ENCODE measurements around the gene SH3GL3.

The SH3GL3 gene

DNA sequence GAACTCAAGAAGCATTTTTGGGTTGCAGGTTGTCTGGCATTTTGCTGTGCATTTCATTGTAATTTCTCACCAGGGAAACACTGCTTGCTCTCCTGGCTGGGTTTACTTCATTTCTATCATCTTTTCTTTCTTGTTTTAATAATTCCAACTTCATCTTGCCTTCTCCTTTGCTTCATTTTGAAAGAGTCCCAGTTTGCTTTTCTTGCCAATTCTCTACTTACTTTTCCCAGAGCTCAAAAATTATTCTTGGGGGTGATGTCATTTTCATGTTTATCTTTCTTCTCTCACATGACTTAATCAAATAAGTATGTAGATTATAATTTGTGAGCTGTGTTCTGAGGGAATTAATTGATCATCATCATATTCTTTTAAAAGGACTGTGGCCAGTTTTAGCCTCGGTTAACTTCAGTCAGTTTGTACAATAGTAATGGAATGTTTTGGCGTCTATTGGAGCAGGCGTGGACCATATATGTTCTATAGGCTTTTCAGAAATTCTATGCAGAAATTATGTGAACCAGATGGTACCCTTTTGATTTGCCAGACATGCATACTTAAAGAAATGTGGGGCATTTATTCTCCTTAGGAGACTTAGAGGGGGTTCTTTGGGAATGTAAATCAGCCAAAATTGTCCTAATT, 30.1 kb downstream of the SH3GL3 start:
- Histone ChIP-seq H3K4me3 (ENCODE audit: low read length in 2 of 2) (no peak overlapping the region), H3K9me3 (ENCODE audit: control insufficient read depth in 2 of 2, low read length in 2 of 2) (no peaks in the 10 kb centered on the region), H3K4me1 (ENCODE audit: control insufficient read depth, insufficient read depth, low read length) (no peaks in the 10 kb centered on the region), H3K36me3 (ENCODE audit: control insufficient read depth in 2 of 2, insufficient read depth in 2 of 2, low read length in 2 of 2) (no peaks in the 10 kb centered on the region), H3K27ac (ENCODE audit: low read length) (no peak overlapping the region), H3K9ac (ENCODE audit: low read length in 2 of 2) (no peak overlapping the region), H3K27me3 (ENCODE audit: control insufficient read depth in 1 of 2, insufficient read depth in 2 of 2, low read length in 2 of 2) (no peaks in the 10 kb centered on the region)

DNA sequence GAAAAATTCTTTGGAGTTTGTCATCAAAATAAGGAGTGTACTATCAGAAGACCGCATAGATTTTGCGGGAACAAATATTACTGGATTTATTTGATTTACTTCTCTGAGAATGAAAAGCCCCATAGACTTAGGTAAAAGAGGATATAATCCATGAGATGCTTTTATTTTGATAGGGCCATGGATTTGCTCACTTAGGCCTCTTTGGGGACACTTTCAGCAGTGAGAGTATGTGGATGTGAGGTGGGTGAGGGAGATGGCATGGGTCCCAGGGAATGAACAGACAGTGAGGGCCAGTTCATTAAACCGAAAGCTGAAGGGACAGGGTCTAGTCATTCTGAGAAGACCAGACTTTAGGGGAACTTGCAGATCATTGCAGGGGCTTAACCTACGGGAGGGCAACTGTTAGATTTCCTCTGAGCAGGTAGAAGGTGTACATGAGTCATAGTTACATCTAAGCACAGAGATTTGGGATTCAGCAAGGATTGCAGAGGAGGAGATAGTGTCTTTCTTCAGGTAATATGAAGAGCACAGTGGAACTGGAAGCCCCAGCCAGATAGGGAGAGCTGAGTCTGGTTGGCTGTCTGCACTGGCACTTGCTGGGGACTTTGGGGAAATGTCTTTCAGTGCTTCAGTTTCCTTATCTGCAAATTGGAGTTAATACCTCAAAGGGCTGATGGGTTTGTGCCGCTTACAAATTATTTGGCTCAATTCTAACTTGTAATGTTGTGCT, 30.8 kb downstream of the SH3GL3 start:
- Histone ChIP-seq H3K4me3 (ENCODE audit: low read length in 2 of 2) (no peak overlapping the region), H3K9ac (ENCODE audit: low read length in 2 of 2) (no peak overlapping the region), H3K4me1 (ENCODE audit: control insufficient read depth, insufficient read depth, low read length) (no peaks in the 10 kb centered on the region), H3K9me3 (ENCODE audit: control insufficient read depth in 2 of 2, low read length in 2 of 2) (peaks cover 0 to 2% of the 10 kb centered on the region in 2 donors), H3K27ac (ENCODE audit: low read length) (no peak overlapping the region), H3K27me3 (ENCODE audit: control insufficient read depth in 1 of 2, insufficient read depth in 2 of 2, low read length in 2 of 2) (no peaks in the 10 kb centered on the region), H3K36me3 (ENCODE audit: control insufficient read depth in 2 of 2, insufficient read depth in 2 of 2, low read length in 2 of 2) (no peaks in the 10 kb centered on the region)

DNA sequence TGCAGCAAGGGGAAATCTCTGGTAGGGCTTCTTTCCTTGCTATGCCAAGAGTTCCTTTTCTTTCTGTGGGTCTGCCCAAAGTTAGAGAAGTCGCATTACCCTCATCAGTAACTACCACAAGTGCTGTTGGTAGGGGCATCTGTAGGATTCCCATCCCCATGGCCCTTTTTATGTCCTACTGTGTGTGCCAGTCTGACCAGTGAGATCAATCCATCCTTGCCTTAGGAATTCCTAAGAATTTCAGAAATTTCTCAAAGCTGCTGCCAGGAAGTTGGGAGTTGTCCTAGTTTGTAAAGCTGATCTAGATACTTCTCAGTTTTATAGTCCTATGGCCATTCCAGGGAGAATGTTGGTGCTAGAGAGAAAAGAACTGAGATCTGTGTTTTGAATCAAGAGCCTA, 36.5 kb downstream of the SH3GL3 start:
- Histone ChIP-seq H3K27ac (ENCODE audit: low read length) (no peak overlapping the region), H3K36me3 (ENCODE audit: control insufficient read depth in 2 of 2, insufficient read depth in 2 of 2, low read length in 2 of 2) (no peaks in the 10 kb centered on the region), H3K4me1 (ENCODE audit: control insufficient read depth, insufficient read depth, low read length) (no peaks in the 10 kb centered on the region), H3K9me3 (ENCODE audit: control insufficient read depth in 2 of 2, low read length in 2 of 2) (peaks cover 5 to 9% of the 10 kb centered on the region in 2 donors), H3K4me3 (ENCODE audit: low read length in 2 of 2) (no peak overlapping the region), H3K9ac (ENCODE audit: low read length in 2 of 2) (no peak overlapping the region), H3K27me3 (ENCODE audit: control insufficient read depth in 1 of 2, insufficient read depth in 2 of 2, low read length in 2 of 2) (no peaks in the 10 kb centered on the region)

DNA sequence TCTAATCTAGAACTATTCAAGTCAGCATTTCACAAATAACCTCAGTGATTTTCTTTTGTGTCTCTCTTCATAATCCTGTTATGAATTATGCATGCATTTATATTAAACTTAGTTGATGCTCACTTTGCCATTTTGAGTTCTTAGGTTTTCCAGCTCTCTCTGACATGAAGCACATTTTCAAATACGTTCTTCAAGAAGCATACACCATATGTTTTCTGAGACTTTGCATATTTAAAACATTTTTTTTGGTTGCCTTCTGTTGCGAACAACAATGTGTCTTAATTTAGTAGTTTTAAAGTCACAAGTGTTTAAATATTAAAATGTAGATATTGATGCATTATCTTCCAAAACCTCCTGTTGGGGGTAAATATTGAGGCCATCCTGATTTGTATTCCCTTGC, 37.5 kb downstream of the SH3GL3 start:
- Histone ChIP-seq H3K27ac (ENCODE audit: low read length) (no peak overlapping the region), H3K9me3 (ENCODE audit: control insufficient read depth in 2 of 2, low read length in 2 of 2) (peaks cover 5 to 9% of the 10 kb centered on the region in 2 donors), H3K9ac (ENCODE audit: low read length in 2 of 2) (no peak overlapping the region), H3K4me1 (ENCODE audit: control insufficient read depth, insufficient read depth, low read length) (no peaks in the 10 kb centered on the region), H3K27me3 (ENCODE audit: control insufficient read depth in 1 of 2, insufficient read depth in 2 of 2, low read length in 2 of 2) (peaks cover 0 to 2% of the 10 kb centered on the region in 2 donors), H3K36me3 (ENCODE audit: control insufficient read depth in 2 of 2, insufficient read depth in 2 of 2, low read length in 2 of 2) (no peaks in the 10 kb centered on the region), H3K4me3 (ENCODE audit: low read length in 2 of 2) (no peak overlapping the region)

DNA sequence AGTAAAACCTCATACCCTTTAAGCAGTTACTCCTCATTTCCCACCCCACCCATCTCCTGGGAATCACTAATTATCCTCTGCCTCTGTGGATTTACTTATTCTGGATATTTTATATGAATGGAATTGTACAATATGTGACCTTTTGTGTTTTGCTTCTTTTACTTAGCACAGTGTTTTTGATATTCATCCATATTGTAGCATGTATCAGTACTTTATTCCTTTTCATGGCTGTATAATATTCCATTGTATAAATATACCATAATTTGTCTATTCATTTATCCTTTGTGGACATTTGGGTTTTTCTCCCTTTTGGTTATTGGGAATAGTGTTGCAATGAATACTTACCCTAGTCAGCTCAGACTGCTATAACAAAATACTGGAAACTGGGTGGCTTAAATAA, 39.2 kb downstream of the SH3GL3 start:
- no peak overlapping the region for H3K4me3 ChIP-seq (ENCODE audit: low read length in 2 of 2)
- no peak overlapping the region for H3K27ac ChIP-seq (ENCODE audit: low read length)

DNA sequence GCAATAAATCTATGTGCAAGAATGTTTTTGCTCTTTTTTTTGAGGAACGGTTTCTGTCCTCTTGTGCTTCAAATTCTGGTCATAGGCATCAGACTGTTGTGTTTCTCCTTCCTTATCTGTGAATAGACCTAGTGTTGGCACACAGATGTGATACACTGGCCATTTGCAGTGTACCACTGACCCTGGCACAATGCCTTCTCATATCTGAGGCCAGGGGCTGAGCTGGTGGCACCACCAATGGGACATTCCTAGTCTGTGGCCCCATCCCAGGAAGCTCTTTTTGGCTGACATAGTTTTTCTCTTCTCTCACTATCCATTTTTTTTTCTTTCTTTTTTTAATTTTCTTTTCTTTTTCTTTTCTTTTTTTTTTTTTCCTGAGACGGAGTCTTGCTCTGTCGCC, 40.4 kb downstream of the SH3GL3 start:
- Histone ChIP-seq H3K36me3 (ENCODE audit: control insufficient read depth in 2 of 2, insufficient read depth in 2 of 2, low read length in 2 of 2) (no peaks in the 10 kb centered on the region), H3K9me3 (ENCODE audit: control insufficient read depth in 2 of 2, low read length in 2 of 2) (peaks cover 5 to 9% of the 10 kb centered on the region in 2 donors), H3K27me3 (ENCODE audit: control insufficient read depth in 1 of 2, insufficient read depth in 2 of 2, low read length in 2 of 2) (peaks cover 0 to 2% of the 10 kb centered on the region in 2 donors), H3K9ac (ENCODE audit: low read length in 2 of 2) (no peak overlapping the region), H3K4me3 (ENCODE audit: low read length in 2 of 2) (no peak overlapping the region), H3K4me1 (ENCODE audit: control insufficient read depth, insufficient read depth, low read length) (no peaks in the 10 kb centered on the region), H3K27ac (ENCODE audit: low read length) (no peak overlapping the region)

More for the DNA sequence above, 39.2 kb downstream of the SH3GL3 start:
- Histone ChIP-seq H3K9ac (ENCODE audit: low read length in 2 of 2) (no peak overlapping the region), H3K27me3 (ENCODE audit: control insufficient read depth in 1 of 2, insufficient read depth in 2 of 2, low read length in 2 of 2) (peaks cover 0 to 2% of the 10 kb centered on the region in 2 donors), H3K4me1 (ENCODE audit: control insufficient read depth, insufficient read depth, low read length) (no peaks in the 10 kb centered on the region), H3K9me3 (ENCODE audit: control insufficient read depth in 2 of 2, low read length in 2 of 2) (peaks cover 5 to 9% of the 10 kb centered on the region in 2 donors), H3K36me3 (ENCODE audit: control insufficient read depth in 2 of 2, insufficient read depth in 2 of 2, low read length in 2 of 2) (no peaks in the 10 kb centered on the region)

DNA sequence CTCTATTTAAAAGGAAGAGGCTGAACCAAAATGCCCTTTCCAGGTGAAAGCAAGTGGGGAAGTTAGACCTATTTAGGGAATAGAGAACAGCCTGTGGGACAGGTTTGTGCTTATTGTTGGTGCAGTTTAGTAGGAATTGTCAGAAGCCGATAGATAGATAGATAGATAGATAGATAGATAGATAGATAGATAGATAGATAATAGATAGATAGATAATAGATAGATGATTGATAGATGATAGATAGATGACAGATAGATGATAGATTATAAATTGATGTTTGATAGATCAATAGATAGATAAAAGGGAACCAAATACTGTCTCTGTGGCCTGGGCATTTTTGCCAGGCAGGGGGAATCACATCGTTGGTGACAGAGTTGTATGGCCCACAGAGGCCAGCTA, 42.5 kb downstream of the SH3GL3 start:
- H3K4me1 ChIP-seq (ENCODE audit: control insufficient read depth, insufficient read depth, low read length): no peaks in the 10 kb centered on the region
- H3K36me3 ChIP-seq (ENCODE audit: control insufficient read depth in 2 of 2, insufficient read depth in 2 of 2, low read length in 2 of 2): no peaks in the 10 kb centered on the region
- H3K27ac ChIP-seq (ENCODE audit: low read length): no peak overlapping the region
- H3K9ac ChIP-seq (ENCODE audit: low read length in 2 of 2): no peak overlapping the region
- H3K9me3 ChIP-seq (ENCODE audit: control insufficient read depth in 2 of 2, low read length in 2 of 2): peaks cover 0 to 5% of the 10 kb centered on the region in 2 donors
- no peak overlapping the region for H3K4me3 ChIP-seq (ENCODE audit: low read length in 2 of 2)
- H3K27me3 ChIP-seq (ENCODE audit: control insufficient read depth in 1 of 2, insufficient read depth in 2 of 2, low read length in 2 of 2): peaks cover 0 to 2% of the 10 kb centered on the region in 2 donors

DNA sequence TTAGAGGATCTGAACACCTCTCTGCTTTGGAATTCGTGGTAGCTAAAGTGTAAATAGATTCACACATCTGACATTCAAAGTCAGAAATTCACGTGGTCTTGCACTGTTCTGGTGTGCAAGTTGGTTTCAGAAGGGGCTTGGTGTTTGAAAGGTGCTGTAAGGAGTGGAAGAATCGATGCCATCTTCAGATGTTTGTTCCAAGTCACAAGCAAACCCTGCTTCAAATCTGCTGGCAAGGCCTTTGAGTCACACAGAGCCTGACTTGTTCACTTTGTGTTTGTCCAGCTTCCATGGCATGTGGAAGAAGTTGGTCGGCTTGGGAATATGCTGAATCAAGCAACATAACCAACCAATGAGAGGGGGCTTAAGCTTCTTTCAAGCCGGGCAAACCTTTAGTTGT, 44.3 kb downstream of the SH3GL3 start:
- H3K36me3 ChIP-seq (ENCODE audit: control insufficient read depth in 2 of 2, insufficient read depth in 2 of 2, low read length in 2 of 2): no peaks in the 10 kb centered on the region
- no peaks in the 10 kb centered on the region for H3K4me1 ChIP-seq (ENCODE audit: control insufficient read depth, insufficient read depth, low read length)
- H3K9me3 ChIP-seq (ENCODE audit: control insufficient read depth in 2 of 2, low read length in 2 of 2): peaks cover 0 to 2% of the 10 kb centered on the region in 2 donors
- H3K27me3 ChIP-seq (ENCODE audit: control insufficient read depth in 1 of 2, insufficient read depth in 2 of 2, low read length in 2 of 2): peaks cover 0 to 2% of the 10 kb centered on the region in 2 donors
- no peak overlapping the region for H3K4me3 ChIP-seq (ENCODE audit: low read length in 2 of 2)
- no peak overlapping the region for H3K27ac ChIP-seq (ENCODE audit: low read length)
- H3K9ac ChIP-seq (ENCODE audit: low read length in 2 of 2): no peak overlapping the region

DNA sequence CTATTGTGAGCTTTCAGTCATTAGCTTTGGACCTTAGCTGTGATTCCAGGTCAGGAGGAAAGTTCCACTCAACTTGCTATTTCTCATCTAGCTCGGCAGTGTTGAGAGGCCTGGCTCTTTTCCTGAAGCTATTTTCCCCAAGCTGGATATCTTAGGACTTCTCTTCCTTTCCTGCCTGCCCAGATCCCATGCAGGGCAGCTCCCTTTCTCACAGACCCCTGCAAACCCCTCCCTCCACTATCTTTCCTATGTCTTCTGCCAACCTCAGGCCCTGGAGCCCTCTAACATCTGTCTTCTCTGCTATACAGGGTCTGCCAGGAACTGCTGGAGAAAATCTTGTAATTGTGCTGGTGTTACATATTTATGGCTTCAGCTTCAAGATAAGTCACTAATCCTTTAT, 49.6 kb downstream of the SH3GL3 start:
- H3K27ac ChIP-seq (ENCODE audit: low read length): no peak overlapping the region
- no peak overlapping the region for H3K4me3 ChIP-seq (ENCODE audit: low read length in 2 of 2)
- H3K36me3 ChIP-seq (ENCODE audit: control insufficient read depth in 2 of 2, insufficient read depth in 2 of 2, low read length in 2 of 2): no peaks in the 10 kb centered on the region
- no peaks in the 10 kb centered on the region for H3K27me3 ChIP-seq (ENCODE audit: control insufficient read depth in 1 of 2, insufficient read depth in 2 of 2, low read length in 2 of 2)
- no peaks in the 10 kb centered on the region for H3K4me1 ChIP-seq (ENCODE audit: control insufficient read depth, insufficient read depth, low read length)
- peaks cover 12 to 13% of the 10 kb centered on the region in 2 donors for H3K9me3 ChIP-seq (ENCODE audit: control insufficient read depth in 2 of 2, low read length in 2 of 2)
- no peak overlapping the region for H3K9ac ChIP-seq (ENCODE audit: low read length in 2 of 2)

DNA sequence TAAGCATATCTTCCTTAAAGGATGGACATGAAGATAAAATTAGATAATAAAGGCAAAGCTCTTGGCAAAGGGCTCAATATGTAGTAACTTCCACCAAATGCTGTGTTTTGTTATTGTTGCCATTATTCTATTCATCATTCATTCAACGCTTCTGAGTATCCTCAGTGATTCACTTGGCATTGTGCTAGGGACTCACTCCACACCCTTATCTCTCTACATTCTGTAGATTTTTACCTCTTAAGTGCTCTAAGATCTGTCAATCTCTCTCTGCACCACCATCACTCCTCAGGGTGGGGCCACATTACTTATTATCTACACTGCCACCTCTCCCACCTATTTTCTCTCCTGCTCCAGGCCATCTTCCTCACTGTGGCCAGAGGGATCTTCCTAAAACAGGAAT, 51.2 kb downstream of the SH3GL3 start:
- Histone ChIP-seq H3K36me3 (ENCODE audit: control insufficient read depth in 2 of 2, insufficient read depth in 2 of 2, low read length in 2 of 2) (no peaks in the 10 kb centered on the region), H3K4me1 (ENCODE audit: control insufficient read depth, insufficient read depth, low read length) (no peaks in the 10 kb centered on the region), H3K9me3 (ENCODE audit: control insufficient read depth in 2 of 2, low read length in 2 of 2) (peaks cover 12 to 13% of the 10 kb centered on the region in 2 donors), H3K27ac (ENCODE audit: low read length) (no peak overlapping the region), H3K4me3 (ENCODE audit: low read length in 2 of 2) (no peak overlapping the region), H3K9ac (ENCODE audit: low read length in 2 of 2) (no peak overlapping the region), H3K27me3 (ENCODE audit: control insufficient read depth in 1 of 2, insufficient read depth in 2 of 2, low read length in 2 of 2) (no peaks in the 10 kb centered on the region)

DNA sequence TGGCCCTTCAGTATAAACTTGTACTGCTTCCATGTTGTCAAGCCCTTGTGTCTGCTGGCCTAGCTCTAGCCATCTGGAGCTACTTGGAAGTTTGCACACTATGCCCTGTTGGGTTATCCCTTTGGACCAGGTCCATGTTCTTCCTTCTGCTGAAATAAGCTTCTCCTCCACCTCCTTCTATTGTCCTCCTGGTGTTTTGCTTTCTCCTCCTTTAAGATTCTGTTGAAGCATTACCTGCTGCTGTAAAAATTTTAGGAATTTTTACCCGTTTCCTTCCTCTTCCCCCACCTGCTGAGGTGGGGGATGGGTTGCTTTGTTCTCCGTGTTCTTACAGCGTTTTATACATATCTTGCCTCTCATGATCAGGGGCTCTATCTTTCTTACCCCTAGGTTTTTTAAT, 51.7 kb downstream of the SH3GL3 start:
- H3K4me3 ChIP-seq (ENCODE audit: low read length in 2 of 2): no peak overlapping the region
- no peaks in the 10 kb centered on the region for H3K4me1 ChIP-seq (ENCODE audit: control insufficient read depth, insufficient read depth, low read length)
- H3K27ac ChIP-seq (ENCODE audit: low read length): no peak overlapping the region
- H3K36me3 ChIP-seq (ENCODE audit: control insufficient read depth in 2 of 2, insufficient read depth in 2 of 2, low read length in 2 of 2): no peaks in the 10 kb centered on the region
- peaks cover 12 to 13% of the 10 kb centered on the region in 2 donors for H3K9me3 ChIP-seq (ENCODE audit: control insufficient read depth in 2 of 2, low read length in 2 of 2)
- no peak overlapping the region for H3K9ac ChIP-seq (ENCODE audit: low read length in 2 of 2)
- no peaks in the 10 kb centered on the region for H3K27me3 ChIP-seq (ENCODE audit: control insufficient read depth in 1 of 2, insufficient read depth in 2 of 2, low read length in 2 of 2)
